ENCODE measurements around the gene POMGNT1.
"Not testable (repeated sequence)": the region's sequence is repeated elsewhere in the genome, so short reads cannot be mapped to it uniquely, and the experiment has no call there.

The POMGNT1 gene

GRCh38 chr1:46197964-46198811 lies at the start of gene POMGNT1:
Gene POMGNT1, minus strand, starts transcription at chr1:46198434. Its CDS starts 613 bp downstream, at chr1:46197821.
- Histone ChIP-seq H3K9ac (ENCODE audit: low read length) (peak within 1 kb of the TSS; percentile 82), H3K4me2 (ENCODE audit: low read depth, low read length) (peak within 1 kb of the TSS; percentile 93), H3K79me2 (ENCODE audit: low read length) (peaks cover 3% of the 10 kb centered on the region; the same call in 1 of the 2 replicates), H3K9me2 (replicated peaks; ENCODE audit: insufficient read depth, low read length) (no peaks in the 10 kb centered on the region), H3K27me3 (replicated peaks; ENCODE audit: insufficient read depth, low read length) (no peaks in the 10 kb centered on the region), H3F3A (ENCODE audit: insufficient read depth, low read length) (0 out of 2 replicates have a peak, but pooled peaks cover 4% of the 10 kb centered on the region), H3K27ac (ENCODE audit: low read length) (no peak within 1 kb of the TSS), H3K4me3 (ENCODE audit: low read length) (peak within 1 kb of the TSS; percentile 87), H3K4me1 (ENCODE audit: low read length) (no peaks in the 10 kb centered on the region), H3K9me3 (replicated peaks; ENCODE audit: insufficient read depth, low read length) (no peaks in the 10 kb centered on the region), H2AFZ (ENCODE audit: low read length) (peak within 1 kb of the TSS; percentile 98), H4K20me1 (ENCODE audit: insufficient read depth, low read length) (no peaks in the 10 kb centered on the region), H3K36me3 (replicated peaks; ENCODE audit: insufficient read depth, low read length) (no peaks in the 10 kb centered on the region)
- TF ChIP-seq EZH2phosphoT487 (IDR thresholded peaks at IDR 0.05; ENCODE audit: low read length) (no peak), EZH2 (optimal IDR thresholded peaks at IDR 0.05; ENCODE audit: low read depth, low read length) (no peak)
- TF ChIP-seq, protein P1, sequence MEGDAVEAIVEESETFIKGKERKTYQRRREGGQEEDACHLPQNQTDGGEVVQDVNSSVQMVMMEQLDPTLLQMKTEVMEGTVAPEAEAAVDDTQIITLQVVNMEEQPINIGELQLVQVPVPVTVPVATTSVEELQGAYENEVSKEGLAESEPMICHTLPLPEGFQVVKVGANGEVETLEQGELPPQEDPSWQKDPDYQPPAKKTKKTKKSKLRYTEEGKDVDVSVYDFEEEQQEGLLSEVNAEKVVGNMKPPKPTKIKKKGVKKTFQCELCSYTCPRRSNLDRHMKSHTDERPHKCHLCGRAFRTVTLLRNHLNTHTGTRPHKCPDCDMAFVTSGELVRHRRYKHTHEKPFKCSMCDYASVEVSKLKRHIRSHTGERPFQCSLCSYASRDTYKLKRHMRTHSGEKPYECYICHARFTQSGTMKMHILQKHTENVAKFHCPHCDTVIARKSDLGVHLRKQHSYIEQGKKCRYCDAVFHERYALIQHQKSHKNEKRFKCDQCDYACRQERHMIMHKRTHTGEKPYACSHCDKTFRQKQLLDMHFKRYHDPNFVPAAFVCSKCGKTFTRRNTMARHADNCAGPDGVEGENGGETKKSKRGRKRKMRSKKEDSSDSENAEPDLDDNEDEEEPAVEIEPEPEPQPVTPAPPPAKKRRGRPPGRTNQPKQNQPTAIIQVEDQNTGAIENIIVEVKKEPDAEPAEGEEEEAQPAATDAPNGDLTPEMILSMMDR (IDR thresholded peaks at IDR 0.05; ENCODE audit: low read length), result peak; percentile 26; the same call in 1 of the 2 replicates
- DNase-seq, result peak; percentile 79

DNA sequence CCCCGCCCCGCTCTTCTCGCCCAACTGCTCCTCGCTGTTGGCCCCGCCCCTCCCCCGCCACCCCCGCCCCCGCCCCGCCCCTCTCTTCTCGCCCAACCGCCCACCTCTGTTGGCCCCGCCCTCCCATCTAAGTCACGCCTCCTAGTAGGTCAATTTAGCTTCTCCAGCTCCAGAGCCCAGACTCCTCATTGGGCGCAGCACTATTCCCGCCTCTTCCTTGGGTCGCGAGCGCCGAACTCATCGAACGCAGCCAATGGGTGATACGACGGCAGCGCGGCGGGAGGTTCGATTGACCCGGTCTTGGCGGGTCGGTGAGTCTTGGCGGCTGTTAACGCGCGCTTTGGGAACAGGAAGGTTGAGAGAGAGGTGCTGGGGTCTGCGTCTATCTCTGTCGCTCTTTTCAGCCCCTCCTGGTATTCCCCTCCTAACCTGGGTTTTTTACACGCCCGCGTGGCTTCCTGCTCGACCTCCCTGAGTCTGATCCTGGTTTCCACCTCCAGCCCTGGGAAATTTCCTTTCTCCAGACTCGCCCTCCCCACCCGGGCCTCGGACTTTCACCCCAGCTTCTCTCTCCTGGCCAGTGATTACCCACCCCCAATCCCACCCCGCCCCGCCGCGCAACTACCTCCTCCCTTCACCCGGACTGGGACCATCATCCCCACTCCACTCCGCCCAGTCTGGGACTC lies 49.3 kb upstream of the POMGNT1 start, which contains the start of gene RAD54L:
Gene RAD54L, plus strand, starts transcription at position 328 of the 686 bp plus-strand sequence. CDS start 643 bp downstream, outside the sequence.
- Histone ChIP-seq H3K9ac (ENCODE audit: low read length) (peak within 1 kb of the TSS; percentile 77), H3K27me3 (replicated peaks; ENCODE audit: insufficient read depth, low read length) (no peaks in the 10 kb centered on the region), H3K4me2 (ENCODE audit: low read depth, low read length) (peak within 1 kb of the TSS; percentile 99), H2AFZ (ENCODE audit: low read length) (peak within 1 kb of the TSS; percentile 100), H3K9me3 (replicated peaks; ENCODE audit: insufficient read depth, low read length) (no peaks in the 10 kb centered on the region), H3K4me3 (ENCODE audit: low read length) (peak within 1 kb of the TSS; percentile 87), H4K20me1 (ENCODE audit: insufficient read depth, low read length) (no peaks in the 10 kb centered on the region), H3K9me2 (replicated peaks; ENCODE audit: insufficient read depth, low read length) (no peaks in the 10 kb centered on the region), H3F3A (ENCODE audit: insufficient read depth, low read length) (0 out of 2 replicates have a peak, but pooled peaks cover 7% of the 10 kb centered on the region), H3K36me3 (replicated peaks; ENCODE audit: insufficient read depth, low read length) (peaks cover 3% of the 10 kb centered on the region; the same call in 1 of the 2 replicates), H3K4me1 (ENCODE audit: low read length) (peaks cover 18% of the 10 kb centered on the region), H3K79me2 (ENCODE audit: low read length) (peaks cover 43% of the 10 kb centered on the region), H3K27ac (ENCODE audit: low read length) (peak within 1 kb of the TSS; percentile 72)
- TF ChIP-seq, protein P1 (IDR thresholded peaks at IDR 0.05; ENCODE audit: low read length), result no peak
- TF ChIP-seq EZH2phosphoT487 (IDR thresholded peaks at IDR 0.05; ENCODE audit: low read length), result no peak
- no peak for TF ChIP-seq EZH2 (optimal IDR thresholded peaks at IDR 0.05; ENCODE audit: low read depth, low read length)
- DNase-seq, result peak; percentile 99

DNA sequence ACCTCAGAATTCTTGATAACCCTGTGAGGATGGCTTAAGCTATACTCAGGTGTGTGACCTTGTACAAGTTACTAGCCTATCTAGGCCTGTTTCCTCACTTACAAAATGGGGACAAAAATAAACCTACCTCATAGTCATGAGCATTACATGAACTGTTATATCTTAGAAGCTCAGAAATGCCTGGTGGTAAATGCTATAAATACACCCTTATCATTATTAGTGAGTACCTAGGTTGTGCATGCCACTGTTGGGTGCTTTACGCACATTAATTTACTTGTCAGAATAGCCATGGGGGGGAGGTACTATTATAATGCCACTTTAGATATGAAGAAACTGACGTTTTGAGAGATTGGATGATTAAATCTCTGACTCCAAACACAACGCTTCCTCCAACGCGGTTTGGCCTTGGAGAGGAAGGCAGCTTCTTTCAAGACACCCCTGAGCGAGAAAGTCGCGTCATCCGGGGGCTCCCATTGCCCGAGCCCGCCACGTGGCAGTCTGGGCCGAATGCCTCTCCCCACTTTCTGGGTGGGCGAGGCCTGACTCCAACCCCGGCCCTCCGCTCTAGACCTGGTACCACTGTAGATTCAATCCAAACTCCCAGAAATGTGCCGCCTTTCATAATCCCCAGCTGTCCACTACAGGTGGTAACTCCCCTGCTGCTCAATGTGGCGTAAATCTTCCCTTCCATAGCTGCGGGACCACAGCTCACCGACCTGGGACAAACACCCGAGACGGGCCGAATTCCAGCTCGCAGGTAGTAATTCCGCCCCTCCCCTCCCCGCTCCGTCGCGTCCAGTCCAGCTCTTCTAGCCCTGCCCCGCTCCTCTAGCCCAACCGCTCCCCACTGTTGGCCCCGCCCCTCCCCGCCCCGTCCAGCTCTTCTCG lies 48.6 kb upstream of the POMGNT1 start:
- Histone ChIP-seq H3K9ac (ENCODE audit: low read length) (peak overlapping the region; percentile 59), H3K4me2 (ENCODE audit: low read depth, low read length) (peak overlapping the region; percentile 99), H3K79me2 (ENCODE audit: low read length) (peaks cover 35% of the 10 kb centered on the region), H2AFZ (ENCODE audit: low read length) (peak overlapping the region; percentile 100), H3K36me3 (replicated peaks; ENCODE audit: insufficient read depth, low read length) (peaks cover 3% of the 10 kb centered on the region; the same call in 1 of the 2 replicates), H3K9me3 (replicated peaks; ENCODE audit: insufficient read depth, low read length) (no peaks in the 10 kb centered on the region), H3K4me3 (ENCODE audit: low read length) (peak overlapping the region; percentile 87), H3K27ac (ENCODE audit: low read length) (no peak overlapping the region), H3K4me1 (ENCODE audit: low read length) (peaks cover 18% of the 10 kb centered on the region), H3K27me3 (replicated peaks; ENCODE audit: insufficient read depth, low read length) (no peaks in the 10 kb centered on the region), H4K20me1 (ENCODE audit: insufficient read depth, low read length) (no peaks in the 10 kb centered on the region), H3F3A (ENCODE audit: insufficient read depth, low read length) (0 out of 2 replicates have a peak, but pooled peaks cover 7% of the 10 kb centered on the region), H3K9me2 (replicated peaks; ENCODE audit: insufficient read depth, low read length) (no peaks in the 10 kb centered on the region)
- DNase-seq, result no peak
- TF ChIP-seq, protein P1 (IDR thresholded peaks at IDR 0.05; ENCODE audit: low read length), result no peak
- no peak for TF ChIP-seq EZH2phosphoT487 (IDR thresholded peaks at IDR 0.05; ENCODE audit: low read length)
- TF ChIP-seq EZH2 (optimal IDR thresholded peaks at IDR 0.05; ENCODE audit: low read depth, low read length), result no peak

DNA sequence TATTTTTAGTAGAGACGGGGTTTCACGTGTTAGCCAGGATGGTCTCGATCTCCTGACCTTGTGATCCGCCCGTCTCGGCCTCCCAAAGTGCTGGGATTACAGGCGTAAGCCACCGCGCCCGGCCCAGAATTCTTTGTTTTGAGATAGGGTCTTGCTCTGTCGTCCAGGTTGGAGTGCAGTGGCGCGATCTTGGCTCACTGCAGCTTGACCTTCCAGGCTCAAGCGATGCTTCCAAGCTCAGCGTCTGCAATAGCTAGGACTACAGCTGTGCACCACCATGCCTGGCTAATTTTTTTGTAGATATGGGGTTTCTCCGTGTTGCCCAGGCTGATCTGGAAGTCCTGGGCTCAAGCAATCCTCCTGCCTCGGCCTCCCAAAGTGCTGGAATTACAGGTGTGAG lies 47.9 kb upstream of the POMGNT1 start:
- H3K4me1 ChIP-seq (ENCODE audit: low read length), result peaks cover 18% of the 10 kb centered on the region
- peak overlapping the region; percentile 99; the same call in 1 of the 2 replicates for H3K4me2 ChIP-seq (ENCODE audit: low read depth, low read length)
- not testable (repeated sequence) for H2AFZ ChIP-seq (ENCODE audit: low read length); H4K20me1 ChIP-seq (ENCODE audit: insufficient read depth, low read length); H3K36me3 ChIP-seq (replicated peaks; ENCODE audit: insufficient read depth, low read length); H3K27me3 ChIP-seq (replicated peaks; ENCODE audit: insufficient read depth, low read length); H3K9me2 ChIP-seq (replicated peaks; ENCODE audit: insufficient read depth, low read length); H3F3A ChIP-seq (ENCODE audit: insufficient read depth, low read length); DNase-seq; H3K9me3 ChIP-seq (replicated peaks; ENCODE audit: insufficient read depth, low read length); H3K4me3 ChIP-seq (ENCODE audit: low read length); H3K27ac ChIP-seq (ENCODE audit: low read length)
- H3K79me2 ChIP-seq (ENCODE audit: low read length), result peaks cover 30% of the 10 kb centered on the region
- H3K9ac ChIP-seq (ENCODE audit: low read length), result peak overlapping the region; percentile 59; the same call in 1 of the 2 replicates

Measured in MM.1S (cell line).